Mammary epithelial cell (primary cell): ENCODE data around the gene TENM3.

Source experiments
- CTCF ChIP-seq, 2 donors: IDR thresholded peaks in 1 of 2; conservative IDR thresholded peaks in 1 of 2; 2 replicates each; pipeline ENCODE4 v1.5.1; 2011 to 2012; ENCODE audit warnings: inconsistent platforms in 2 of 2, low read length in 2 of 2, mild to moderate bottlenecking in 2 of 2, control low read depth in 1 of 2, low read depth in 1 of 2; ENCODE audit not compliant: insufficient read depth in 1 of 2; ENCODE audit errors: extremely low read depth in 1 of 2
- EZH2 ChIP-seq: IDR thresholded peaks from 2 replicates; pipeline ENCODE4 v1.6.1; 2012; ENCODE audit warnings: low read length, inconsistent platforms, borderline replicate concordance

GRCh38 chr4:182320580-182320979 is 77.4 kb downstream of the TENM3 start:
- TF ChIP-seq CTCF (conservative IDR thresholded peaks at IDR 0.05 in 1 of 2, IDR thresholded peaks at IDR 0.05 in 1 of 2; ENCODE audit: extremely low read depth in 1 of 2, insufficient read depth in 1 of 2, low read depth in 1 of 2, low read length in 2 of 2) (no peak), EZH2 (no peak)
